Right atrium auricular region (tissue), 2 donors: Measurements from ENCODE around the gene CMC1. TPM values are rescaled to one million over a fixed set of nuclear protein-coding genes. Genes with fewer than 3 reads are reported as not detected.

ENCODE experiments used
- DNase-seq: peaks from one replicate; pipeline ENCODE4 v3.0.0-alpha.2; 2019; ENCODE audit warnings: low spot score
- H3K27ac ChIP-seq, 2 donors: fragments of 200-600 bp; sonication (generic); 1 replicate in 1 of 2; 2 replicates in 1 of 2; pipeline ENCODE4 v1.5.1; 2016 to 2019
- H3K27me3 ChIP-seq, 2 donors: fragments of 200-600 bp; sonication (generic); one replicate each; pipeline versions ENCODE4 v1.5.1 to v1.6.0; 2017 to 2019
- H3K36me3 ChIP-seq: fragments of 200-600 bp; sonication (generic); one replicate; pipeline ENCODE4 v1.5.1; 2016
- H3K4me1 ChIP-seq, 2 donors: fragments of 200-600 bp; sonication (generic); one replicate each; pipeline versions ENCODE4 v1.5.1 to v1.6.0; 2017 to 2019
- H3K4me3 ChIP-seq, 2 donors: fragments of 200-600 bp; sonication (generic); 1 replicate in 1 of 2; 2 replicates in 1 of 2; pipeline ENCODE4 v1.5.1; 2017 to 2019; ENCODE audit warnings: mild to moderate bottlenecking in 1 of 2, moderate library complexity in 1 of 2
- H3K9me3 ChIP-seq, 2 donors: fragments of 200-600 bp; sonication (generic); one replicate each; pipeline ENCODE4 v1.5.1; 2019
- total RNA-seq, 2 donors: library from RNA; depleted of rRNA; stranded (reverse); fragments of >200 nt; gene quantifications; one replicate each; pipeline ENCODE4 v1.1.0, GENCODE V29; 2016
- TF ChIP-seq, protein P1 (sequence below), 2 donors: fragments of 200-600 bp; sonication (generic); IDR thresholded peaks; one replicate each; pipeline ENCODE4 v1.5.1; 2019; ENCODE audit warnings: antibody characterized with exemption in 2 of 2

Gene CMC1
- total RNA-seq, 2 donors from 2014 or later, result 27.4 to 41.8 TPM

DNA sequence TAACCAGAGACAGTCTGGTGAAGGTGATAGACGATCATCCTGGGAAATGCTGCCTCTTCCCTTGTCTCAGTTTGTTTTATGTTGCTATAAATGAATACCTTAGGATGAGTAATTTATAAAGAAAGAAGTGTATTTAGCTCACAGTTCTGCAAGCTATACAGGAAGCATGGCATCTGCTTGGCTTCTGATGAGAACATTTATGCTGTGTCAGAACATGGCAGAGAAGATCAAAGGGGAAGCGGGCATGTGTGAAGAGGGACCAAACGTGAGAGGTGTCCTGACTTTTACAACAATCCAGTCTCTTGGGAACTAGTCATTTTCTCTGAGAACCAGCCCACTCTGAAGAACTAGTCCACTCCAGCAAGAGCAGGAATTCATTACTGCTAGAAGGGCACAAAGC, 9.6 kb downstream of the CMC1 start:
- Histone ChIP-seq H3K27me3 (no peaks in the 10 kb centered on the region), H3K4me1 (peaks cover 0 to 18% of the 10 kb centered on the region in 2 donors), H3K9me3 (no peaks in the 10 kb centered on the region), H3K27ac (no peak overlapping the region), H3K4me3 (no peak overlapping the region), H3K36me3 (no peaks in the 10 kb centered on the region)
- TF ChIP-seq, protein P1, sequence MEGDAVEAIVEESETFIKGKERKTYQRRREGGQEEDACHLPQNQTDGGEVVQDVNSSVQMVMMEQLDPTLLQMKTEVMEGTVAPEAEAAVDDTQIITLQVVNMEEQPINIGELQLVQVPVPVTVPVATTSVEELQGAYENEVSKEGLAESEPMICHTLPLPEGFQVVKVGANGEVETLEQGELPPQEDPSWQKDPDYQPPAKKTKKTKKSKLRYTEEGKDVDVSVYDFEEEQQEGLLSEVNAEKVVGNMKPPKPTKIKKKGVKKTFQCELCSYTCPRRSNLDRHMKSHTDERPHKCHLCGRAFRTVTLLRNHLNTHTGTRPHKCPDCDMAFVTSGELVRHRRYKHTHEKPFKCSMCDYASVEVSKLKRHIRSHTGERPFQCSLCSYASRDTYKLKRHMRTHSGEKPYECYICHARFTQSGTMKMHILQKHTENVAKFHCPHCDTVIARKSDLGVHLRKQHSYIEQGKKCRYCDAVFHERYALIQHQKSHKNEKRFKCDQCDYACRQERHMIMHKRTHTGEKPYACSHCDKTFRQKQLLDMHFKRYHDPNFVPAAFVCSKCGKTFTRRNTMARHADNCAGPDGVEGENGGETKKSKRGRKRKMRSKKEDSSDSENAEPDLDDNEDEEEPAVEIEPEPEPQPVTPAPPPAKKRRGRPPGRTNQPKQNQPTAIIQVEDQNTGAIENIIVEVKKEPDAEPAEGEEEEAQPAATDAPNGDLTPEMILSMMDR (IDR thresholded peaks at IDR 0.05), result no peak
- DNase-seq, result no peak

DNA sequence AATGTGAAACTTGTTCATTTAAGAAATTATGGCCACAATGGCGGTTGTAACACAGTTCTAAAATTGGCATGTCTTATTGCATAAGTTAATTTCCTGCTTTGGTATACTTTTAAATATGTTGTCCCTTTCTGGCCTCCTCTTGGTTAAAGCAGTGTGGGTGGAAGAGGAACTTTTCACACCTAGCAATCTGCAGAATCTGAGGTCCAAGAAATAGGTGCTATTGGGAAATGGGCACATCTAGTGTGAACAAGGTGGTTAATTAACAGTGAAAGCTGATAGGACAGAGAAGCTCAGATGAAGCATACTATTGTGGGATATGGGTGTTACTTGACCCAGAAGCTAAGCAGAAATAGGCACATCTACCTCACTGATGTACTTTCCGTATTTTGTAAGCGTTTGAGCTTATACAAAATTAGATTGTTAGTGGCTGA, 10.6 kb downstream of the CMC1 start:
- no peaks in the 10 kb centered on the region for H3K36me3 ChIP-seq
- TF ChIP-seq, protein P1 (IDR thresholded peaks at IDR 0.05), result no peak
- H3K9me3 ChIP-seq, result no peaks in the 10 kb centered on the region
- no peak overlapping the region for H3K4me3 ChIP-seq
- peaks cover 0 to 11% of the 10 kb centered on the region in 2 donors for H3K4me1 ChIP-seq
- no peak for DNase-seq
- H3K27me3 ChIP-seq, result no peaks in the 10 kb centered on the region
- H3K27ac ChIP-seq, result no peak overlapping the region

DNA sequence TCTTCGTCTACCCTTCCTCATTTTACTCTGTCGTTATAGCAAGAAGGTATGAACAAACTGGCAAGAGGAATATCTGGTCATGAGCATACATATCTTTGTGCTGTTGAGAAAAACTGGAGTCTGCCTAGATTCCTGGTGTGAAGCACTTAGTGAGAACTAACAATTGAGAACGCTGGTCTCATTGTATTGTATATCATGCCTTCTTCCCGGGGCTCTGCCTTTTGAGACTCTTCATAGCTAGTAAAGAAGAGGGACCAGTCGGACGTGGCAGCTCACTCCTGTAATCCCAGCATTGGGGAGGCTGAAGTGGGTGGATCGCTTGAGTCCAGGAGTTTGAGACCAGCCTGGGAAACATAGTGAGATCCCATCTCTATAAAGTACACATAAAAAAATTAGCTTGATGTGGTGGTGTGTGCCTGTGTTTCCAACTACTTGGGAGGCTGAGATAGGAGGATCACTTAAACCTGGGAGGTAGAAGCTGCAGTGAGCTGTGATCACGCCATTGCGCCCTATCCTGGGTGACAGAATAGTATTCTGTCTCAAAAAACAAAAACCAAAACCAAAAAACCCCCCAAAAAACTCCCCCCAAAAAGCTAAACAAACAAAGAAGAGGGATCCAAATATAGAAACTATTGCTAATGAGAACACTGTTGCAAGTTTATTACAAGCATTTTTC, 11.8 kb downstream of the CMC1 start:
- H3K27ac ChIP-seq, result no peak overlapping the region
- no peaks in the 10 kb centered on the region for H3K27me3 ChIP-seq
- no peaks in the 10 kb centered on the region for H3K36me3 ChIP-seq
- no peak overlapping the region for H3K4me3 ChIP-seq
- TF ChIP-seq, protein P1 (IDR thresholded peaks at IDR 0.05), result no peak
- no peaks in the 10 kb centered on the region for H3K9me3 ChIP-seq
- no peak for DNase-seq
- H3K4me1 ChIP-seq, result peaks cover 0 to 3% of the 10 kb centered on the region in 2 donors

DNA sequence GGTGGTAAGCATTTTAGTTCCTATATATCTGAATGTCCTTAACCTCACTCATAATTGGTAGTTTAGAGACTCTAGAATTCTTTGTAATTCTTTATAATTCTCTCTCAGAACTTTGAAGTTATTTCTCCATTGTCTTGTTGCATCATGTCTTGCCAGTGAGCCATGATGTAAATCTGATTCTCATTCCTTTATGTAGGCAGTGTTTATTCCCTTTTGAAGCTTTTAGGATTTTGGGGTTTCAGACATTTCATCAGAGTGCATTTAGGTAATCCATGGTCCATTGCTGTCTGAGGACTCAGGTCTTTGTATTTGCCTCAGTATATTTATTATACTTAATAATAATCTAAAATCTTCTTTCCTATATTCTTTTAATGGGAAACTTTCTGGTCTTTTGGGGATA, 20.6 kb downstream of the CMC1 start:
- no peak for DNase-seq
- no peak overlapping the region for H3K27ac ChIP-seq
- TF ChIP-seq, protein P1 (IDR thresholded peaks at IDR 0.05), result no peak
- no peaks in the 10 kb centered on the region for H3K27me3 ChIP-seq
- peaks cover 0 to 6% of the 10 kb centered on the region in 2 donors for H3K4me1 ChIP-seq
- no peak overlapping the region for H3K4me3 ChIP-seq
- H3K9me3 ChIP-seq, result no peaks in the 10 kb centered on the region
- no peaks in the 10 kb centered on the region for H3K36me3 ChIP-seq

DNA sequence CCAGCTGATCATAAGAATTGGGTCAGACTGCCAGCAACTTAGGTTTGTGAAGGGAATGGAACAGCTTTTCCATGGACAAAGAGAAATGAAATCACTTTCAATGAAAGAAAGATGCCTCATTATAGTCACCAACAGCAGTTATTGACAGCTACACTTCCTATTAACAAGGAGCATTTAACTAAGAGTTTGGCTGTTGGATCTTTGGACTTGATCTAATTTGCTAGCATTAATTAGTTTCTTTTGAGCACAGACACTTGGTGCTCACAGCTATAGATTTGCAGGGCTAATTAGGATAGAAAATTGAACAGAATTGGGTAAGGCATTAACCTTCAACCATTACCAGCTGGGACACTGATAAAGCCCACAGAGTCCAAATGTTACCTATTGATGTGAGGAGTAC, 24.2 kb downstream of the CMC1 start:
- Histone ChIP-seq H3K36me3 (no peaks in the 10 kb centered on the region), H3K4me3 (no peak overlapping the region), H3K4me1 (peaks cover 0 to 6% of the 10 kb centered on the region in 2 donors), H3K27me3 (no peaks in the 10 kb centered on the region), H3K27ac (no peak overlapping the region), H3K9me3 (no peaks in the 10 kb centered on the region)
- TF ChIP-seq, protein P1 (IDR thresholded peaks at IDR 0.05), result no peak
- DNase-seq, result no peak
